SK-N-SH (cell line): ENCODE measurements around the gene CALN1. TPM values are rescaled to one million over a fixed set of nuclear protein-coding genes. Genes with fewer than 3 reads are reported as not detected.

Experiments used
- CTCF ChIA-PET: fragments of 300-600, 350-600 bp; formaldehyde crosslinking; extraction: SDS; loops from one replicate; lab custom pipeline; 2021; lab: Yijun Ruan, JAX
- POLR2A ChIA-PET: fragments of 350-600 bp; sonication (Branson Sonifier 250); formaldehyde crosslinking; extraction: SDS; loops from one replicate; lab custom pipeline; 2020; ENCODE audit warnings: antibody characterized with exemption, inconsistent platforms; lab: Yijun Ruan, JAX
- DNase-seq: peaks from one replicate; pipeline ENCODE4 v3.0.0; 2012
- H2AFZ ChIP-seq: fragments of 200-600 bp; sonication (generic); 2 replicates; pipeline ENCODE4 v1.8.1; 2016; ENCODE audit warnings: antibody characterized with exemption, mild to moderate bottlenecking, low read depth
- H3F3A ChIP-seq: fragments of 200-600 bp; sonication (generic); replicated peaks from 2 replicates; pipeline ENCODE3; 2016; ENCODE audit warnings: antibody characterized with exemption, mild to moderate bottlenecking; ENCODE audit not compliant: insufficient read depth
- H3K27ac ChIP-seq, 2 experiments: fragments of 200-500 bp in 1 of 2; fragments of 200-600 bp in 1 of 2; sonication (Bioruptor generic) in 1 of 2; sonication (generic), shearing (Covaris generic) in 1 of 2; 2 replicates each; pipeline versions ENCODE4 v1.5.1 to v1.6.1; 2014 to 2016; ENCODE audit warnings: low read depth in 2 of 2, inconsistent platforms in 1 of 2, low read length in 1 of 2, mild to moderate bottlenecking in 1 of 2, mixed read lengths in 1 of 2
- H3K27me3 ChIP-seq: fragments of 200-600 bp; sonication (generic), shearing (Covaris generic); 2 replicates; pipeline ENCODE4 v1.6.1; 2016; ENCODE audit warnings: mixed run types; ENCODE audit not compliant: insufficient read depth
- H3K36me3 ChIP-seq, 2 experiments: fragments of 200-500 bp in 1 of 2; fragments of 200-600 bp in 1 of 2; sonication (Bioruptor generic) in 1 of 2; sonication (generic) in 1 of 2; replicated peaks in 1 of 2; 2 replicates each; pipeline versions ENCODE3 to v1.5.1; 2014 to 2016; ENCODE audit warnings: low read length in 1 of 2, mild to moderate bottlenecking in 1 of 2; ENCODE audit not compliant: insufficient read depth in 2 of 2, control insufficient read depth in 1 of 2
- H3K4me1 ChIP-seq, 2 experiments: fragments of 200-500 bp in 1 of 2; fragments of 200-600 bp in 1 of 2; sonication (Bioruptor generic) in 1 of 2; sonication (generic), shearing (Covaris generic) in 1 of 2; 2 replicates each; pipeline versions ENCODE4 v1.5.1 to v1.6.1; 2014 to 2016; ENCODE audit warnings: low read depth in 1 of 2, low read length in 1 of 2, mixed run types in 1 of 2; ENCODE audit not compliant: insufficient read depth in 2 of 2, control insufficient read depth in 1 of 2
- H3K4me2 ChIP-seq: fragments of 200-600 bp; sonication (generic), shearing (Covaris generic); 2 replicates; pipeline ENCODE4 v1.6.1; 2017; ENCODE audit warnings: mixed run types
- H3K4me3 ChIP-seq, 2 experiments: fragments of 200-500 bp in 1 of 2; fragments of 200-600 bp in 1 of 2; sonication (Bioruptor generic) in 1 of 2; sonication (generic), shearing (Covaris generic) in 1 of 2; 2 replicates each; pipeline versions ENCODE4 v1.5.1 to v1.8.1; 2014 to 2016; ENCODE audit warnings: low read depth in 2 of 2, inconsistent platforms in 1 of 2, low read length in 1 of 2, mild to moderate bottlenecking in 1 of 2, mixed read lengths in 1 of 2, moderate library complexity in 1 of 2
- H3K79me2 ChIP-seq: fragments of 200-600 bp; sonication (generic); 2 replicates; pipeline ENCODE4 v1.8.1; 2017; ENCODE audit warnings: mild to moderate bottlenecking; ENCODE audit not compliant: insufficient read depth
- H3K9ac ChIP-seq: fragments of 200-600 bp; sonication (generic); 2 replicates; pipeline ENCODE4 v1.6.1; 2017; ENCODE audit warnings: mixed run types
- H3K9me2 ChIP-seq: fragments of 200-600 bp; sonication (generic); 2 replicates; pipeline ENCODE4 v1.6.1; 2017; ENCODE audit warnings: mixed run types
- H3K9me3 ChIP-seq: fragments of 200-600 bp; sonication (generic); 2 replicates; pipeline ENCODE4 v1.6.1; 2017; ENCODE audit warnings: mixed run types, mild to moderate bottlenecking, moderate library complexity
- H4K20me1 ChIP-seq: fragments of 200-600 bp; sonication (generic); 2 replicates; pipeline ENCODE4 v1.6.1; 2017; ENCODE audit warnings: mild to moderate bottlenecking, mixed run types; ENCODE audit not compliant: insufficient read depth
- CHD2 ChIP-seq: fragments of 150-350 bp; IDR thresholded peaks from 2 replicates; pipeline ENCODE4 v1.6.1; 2018; ENCODE audit warnings: low read length; ENCODE audit not compliant: partially characterized antibody
- CTCF ChIP-seq: fragments of 200-600 bp; sonication (generic); IDR thresholded peaks from 2 replicates; pipeline ENCODE4 v1.6.1; 2017; ENCODE audit warnings: antibody characterized with exemption, mild to moderate bottlenecking, moderate library complexity
- EP300 ChIP-seq, 2 experiments: IDR thresholded peaks; 2 replicates each; pipeline versions ENCODE4 v1.4.0 to v1.6.1; 2012; ENCODE audit warnings: borderline replicate concordance in 1 of 2, low read depth in 1 of 2, low read length in 1 of 2
- EZH2phosphoT487 ChIP-seq: fragments of 200-600 bp; sonication (generic); IDR thresholded peaks from 2 replicates; pipeline ENCODE4 v1.6.1; 2017; ENCODE audit warnings: low read depth, mixed run types, mild to moderate bottlenecking, antibody characterized with exemption, moderate library complexity, borderline replicate concordance
- FOSL2 ChIP-seq: IDR thresholded peaks from 2 replicates; pipeline ENCODE4 v1.4.0; 2012; ENCODE audit warnings: low read depth, mild to moderate bottlenecking, moderate library complexity, borderline replicate concordance
- GATA2 ChIP-seq: sonication (generic); formaldehyde crosslinking; IDR thresholded peaks from 2 replicates; pipeline ENCODE4 v1.5.0; 2020; ENCODE audit warnings: mild to moderate bottlenecking, missing genetic modification reagents
- IRF3 ChIP-seq: fragments of 150-350 bp; IDR thresholded peaks from 2 replicates; pipeline ENCODE4 v1.6.1; 2016; ENCODE audit warnings: mild to moderate bottlenecking, low read depth, low read length
- JUND ChIP-seq: IDR thresholded peaks from 2 replicates; pipeline ENCODE4 v1.4.0; 2012
- MXI1 ChIP-seq: IDR thresholded peaks from 2 replicates; pipeline ENCODE4 v1.6.1; 2012; ENCODE audit warnings: mild to moderate bottlenecking, low read depth, low read length, improper control_type of control experiment
- NFIC ChIP-seq: IDR thresholded peaks from 2 replicates; pipeline ENCODE4 v1.4.0; 2012; ENCODE audit warnings: borderline replicate concordance
- NRF1 ChIP-seq: IDR thresholded peaks from 2 replicates; pipeline ENCODE4 v1.6.1; 2012; ENCODE audit warnings: low read depth, mild to moderate bottlenecking, low read length
- PBX3 ChIP-seq: IDR thresholded peaks from 2 replicates; pipeline ENCODE4; 2012
- RAD21 ChIP-seq: IDR thresholded peaks from 2 replicates; pipeline ENCODE4 v1.6.1; 2012; ENCODE audit warnings: mild to moderate bottlenecking, low read length
- RFX5 ChIP-seq: IDR thresholded peaks from 2 replicates; pipeline ENCODE4 v1.6.1; 2012; ENCODE audit warnings: mild to moderate bottlenecking, improper control_type of control experiment, low read length
- RXRA ChIP-seq: IDR thresholded peaks from 2 replicates; pipeline ENCODE4 v1.4.0; 2012; ENCODE audit warnings: low read depth, mild to moderate bottlenecking, borderline replicate concordance
- SMC3 ChIP-seq: IDR thresholded peaks from 2 replicates; pipeline ENCODE4 v1.6.1; 2012; ENCODE audit warnings: low read depth, low read length, improper control_type of control experiment
- ZBTB33 ChIP-seq: IDR thresholded peaks from 2 replicates; pipeline ENCODE4 v1.4.0; 2012; ENCODE audit warnings: low read depth, borderline replicate concordance
- WGBS: methylation state at CpG from one replicate; pipeline ENCODE4 v1.1.6; 2017; ENCODE audit warnings: low lambda C conversion rate; 5-methylcytosine and 5-hydroxymethylcytosine counted together
- polyA plus RNA-seq, 3 experiments: library from polyadenylated mRNA; depleted of rRNA; stranded (reverse); fragments of >200 nt; gene quantifications; 2 replicates each; pipeline ENCODE4 v1.2.3, GENCODE V29; 2012

Gene CALN1
- polyA plus RNA-seq, 1 of the 3 experiments (the other 2 are of a cell fraction) = not detected

- DNase-seq = peak; percentile 40
- WGBS = 2% methylated on average over 6 of the region's 6 CpGs
- no peak overlapping the region for H3K27ac ChIP-seq
- POLR2A ChIA-PET = interaction anchor here (1.1 kb wide), 1 partner anchor 66 kb away, joined by 3 read pairs; no protein-coding TSS in a partner anchor
- no peaks in the 10 kb centered on the region for H3K4me1 ChIP-seq
- no peak overlapping the region for H2AFZ ChIP-seq
- H3K9me2 ChIP-seq = no peaks in the 10 kb centered on the region
- no peaks in the 10 kb centered on the region for H3F3A ChIP-seq
- CTCF ChIA-PET = interaction anchor here (0.7 to 1.9 kb wide), 4 partner anchors 14 to 582 kb away, joined by 3 to 10 read pairs (median 4); no protein-coding TSS in a partner anchor
- H3K27me3 ChIP-seq = peaks cover 36% of the 10 kb centered on the region
- H3K9me3 ChIP-seq = no peaks in the 10 kb centered on the region
- no peaks in the 10 kb centered on the region for H4K20me1 ChIP-seq
- H3K79me2 ChIP-seq = no peaks in the 10 kb centered on the region
- no peaks in the 10 kb centered on the region for H3K36me3 ChIP-seq
- H3K4me2 ChIP-seq = no peak overlapping the region
- H3K4me3 ChIP-seq = no peak overlapping the region; a peak in 1 of 4 replicates
- H3K9ac ChIP-seq = no peak overlapping the region
- TF ChIP-seq FOSL2 (no peak), RAD21 (peak; percentile 48), SMC3 (peak; percentile 21; the same call in 1 of the 2 replicates), CTCF (peak; percentile 36; the same call in 1 of the 2 replicates), ZBTB33 (no peak)
These were observed 78.1 kb downstream of the CALN1 start for GRCh38 chr7:72334066-72334465.

- TF ChIP-seq IRF3 (no peak), MXI1 (no peak), CTCF (no peak), PBX3 (no peak), NFIC (no peak), EP300 (IDR thresholded peaks at IDR 0.05; ENCODE audit: borderline replicate concordance in 1 of 2, low read depth in 1 of 2, low read length in 1 of 2) (no peak), EZH2phosphoT487 (no peak), GATA2 (CRISPR knock-in tag) (no peak), SMC3 (no peak), CHD2 (no peak), RAD21 (no peak), JUND (no peak), RFX5 (no peak), NRF1 (no peak), RXRA (no peak)
- no peaks in the 10 kb centered on the region for H3K79me2 ChIP-seq
- H3K27me3 ChIP-seq = peaks cover 15% of the 10 kb centered on the region
- DNase-seq = no peak
- H4K20me1 ChIP-seq = no peaks in the 10 kb centered on the region
- no peak overlapping the region for H3K9ac ChIP-seq
- CTCF ChIA-PET = interaction anchor here (0.6 kb wide), 1 partner anchor 281 kb away, joined by 3 read pairs; no protein-coding TSS in a partner anchor
- H3K9me2 ChIP-seq = no peaks in the 10 kb centered on the region
- no peaks in the 10 kb centered on the region for H3K9me3 ChIP-seq
- H3K36me3 ChIP-seq = no peaks in the 10 kb centered on the region
- no peak overlapping the region for H3K4me3 ChIP-seq
- POLR2A ChIA-PET = no interaction called here
- no peak overlapping the region for H3K27ac ChIP-seq
- no peaks in the 10 kb centered on the region for H3F3A ChIP-seq
- no peaks in the 10 kb centered on the region for H3K4me1 ChIP-seq
- no peak overlapping the region for H3K4me2 ChIP-seq
- no peak overlapping the region for H2AFZ ChIP-seq
These were observed 85.3 kb downstream of the CALN1 start for GRCh38 chr7:72326811-72327210.
